Thyroid gland (tissue), 4 donors: ENCODE data around the gene DOCK3. TPM values are rescaled to one million over a fixed set of nuclear protein-coding genes. Genes with fewer than 3 reads are reported as not detected.

Experiments
- DNase-seq, 2 donors: peaks; one replicate each; pipeline ENCODE4 v3.0.0-alpha.2; 2019
- H3K27ac ChIP-seq, 3 donors: fragments of 200-600 bp; sonication (generic); 1 replicate in 2 of 3; 2 replicates in 1 of 3; pipeline ENCODE4 v1.5.1; 2016 to 2019; ENCODE audit warnings: mild to moderate bottlenecking in 1 of 3, moderate library complexity in 1 of 3
- H3K27me3 ChIP-seq: fragments of 200-600 bp; sonication (generic); one replicate; pipeline ENCODE4 v1.5.1; 2019
- H3K36me3 ChIP-seq, 2 donors: fragments of 200-600 bp; sonication (generic); one replicate each; pipeline ENCODE4 v1.5.1; 2016 to 2019
- H3K4me1 ChIP-seq, 2 donors: fragments of 200-600 bp; sonication (generic); one replicate each; pipeline ENCODE4 v1.5.1; 2017 to 2019
- H3K4me3 ChIP-seq, 3 donors: fragments of 200-600 bp; sonication (generic); replicated peaks in 1 of 3; 1 replicate in 2 of 3; 2 replicates in 1 of 3; pipeline ENCODE4 v1.5.1; 2016; ENCODE audit warnings: mild to moderate bottlenecking in 1 of 3
- H3K9me3 ChIP-seq: fragments of 200-600 bp; sonication (generic); one replicate; pipeline ENCODE4 v1.5.1; 2017
- CTCF ChIP-seq, 6 experiments: fragments of 200-600 bp in 3 of 6; fragments of 450-650 bp in 3 of 6; sonication (generic) in 3 of 6; IDR thresholded peaks; one replicate each; pipeline ENCODE4 v1.5.1; 2016 to 2019; ENCODE audit warnings: antibody characterized with exemption in 6 of 6, mild to moderate bottlenecking in 2 of 6, inconsistent platforms in 1 of 6, moderate library complexity in 1 of 6
- POLR2A ChIP-seq, 2 donors: fragments of 450-650 bp; IDR thresholded peaks; one replicate each; pipeline ENCODE4 v1.6.1; 2017; ENCODE audit warnings: antibody characterized with exemption in 2 of 2, mild to moderate bottlenecking in 2 of 2, moderate library complexity in 1 of 2
- WGBS, 2 donors: methylation state at CpG; one replicate each; pipeline ENCODE4 v1.1.5; 2017; 5-methylcytosine and 5-hydroxymethylcytosine counted together
- intact Hi-C: fragments of 100-400 bp; cut with DNase I; formaldehyde crosslinking; loops from one replicate; pipeline ENCODE4 v1.15.1; 2023
- total RNA-seq, 4 donors: library from RNA; depleted of rRNA; stranded (reverse); fragments of >200 nt; gene quantifications; one replicate each; pipeline ENCODE4 v1.2.3, GENCODE V29; 2016

The DOCK3 gene
- total RNA-seq, 4 donors from 2014 or later = 15.7 to 54.2 (median 21.1) TPM

- TF ChIP-seq POLR2A (IDR thresholded peaks at IDR 0.05) (no peak), CTCF (IDR thresholded peaks at IDR 0.05) (no peak)
- H3K36me3 ChIP-seq = no peaks in the 10 kb centered on the region
- no peak overlapping the region for H3K4me3 ChIP-seq
- H3K27ac ChIP-seq = peak overlapping the region; percentile 12 to 51 (median 47)
- H3K4me1 ChIP-seq = peaks cover 16 to 28% of the 10 kb centered on the region in 2 donors
- WGBS, 2 donors = 58 to 81% methylated on average over 2 to 3 of the region's 3 CpGs
- H3K27me3 ChIP-seq = no peaks in the 10 kb centered on the region
- no peaks in the 10 kb centered on the region for H3K9me3 ChIP-seq
- DNase-seq = peak; percentile 63 to 64
- intact Hi-C loops = no loop called here
Observed at GRCh38 chr3:50657816-50658215, 16.9 kb upstream of the DOCK3 start.

DNA sequence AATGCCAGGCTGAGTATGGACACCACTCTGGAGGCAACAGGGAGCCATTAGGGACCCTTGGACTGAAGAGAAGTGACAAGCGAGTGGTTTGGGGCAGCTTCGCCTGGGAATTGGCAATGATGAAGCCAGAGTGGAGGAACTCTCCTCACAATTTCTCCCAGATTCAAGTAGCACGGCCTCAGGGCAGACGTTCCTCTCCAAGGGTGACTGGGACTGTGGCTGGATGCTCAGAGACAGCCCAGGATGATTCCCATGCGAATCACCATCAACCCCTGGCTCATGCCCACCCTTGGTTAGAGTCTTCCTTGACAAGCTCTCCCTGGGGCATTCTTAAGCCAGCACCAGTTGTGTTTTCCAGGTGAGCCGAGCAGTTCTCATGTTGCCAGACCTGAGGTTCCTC lies 16.3 kb upstream of the DOCK3 start:
- Histone ChIP-seq H3K4me3 (no peak overlapping the region), H3K9me3 (no peaks in the 10 kb centered on the region), H3K27ac (peak overlapping the region in 2 of 3 donors; percentile 47 to 51), H3K36me3 (no peaks in the 10 kb centered on the region), H3K4me1 (peaks cover 20 to 33% of the 10 kb centered on the region in 2 donors), H3K27me3 (no peaks in the 10 kb centered on the region)
- 79 to 95% methylated on average over 6 of the region's 6 CpGs for WGBS, 2 donors
- TF ChIP-seq CTCF (IDR thresholded peaks at IDR 0.05) (no peak), POLR2A (IDR thresholded peaks at IDR 0.05) (no peak)
- DNase-seq = no peak
- intact Hi-C loops = no loop called here

DNA sequence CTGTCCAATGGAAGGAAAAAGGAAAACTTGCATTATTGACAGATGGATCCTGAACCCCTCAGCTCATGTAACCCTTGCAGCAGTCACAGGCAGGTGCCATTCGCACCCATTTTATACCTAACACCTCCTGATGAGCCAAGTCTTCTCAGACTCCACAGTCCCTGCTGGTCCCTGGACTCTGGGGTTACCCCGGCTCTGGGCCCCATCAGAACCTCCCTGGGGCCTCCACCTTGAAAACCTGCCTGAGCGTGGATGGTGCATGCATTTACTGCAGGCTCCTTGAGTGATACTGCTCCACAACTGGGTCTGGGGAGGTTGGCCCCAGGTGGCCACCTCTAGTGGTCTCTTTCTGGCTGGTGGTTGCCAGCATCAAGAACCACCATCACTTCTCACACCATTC lies 15.9 kb upstream of the DOCK3 start:
- Histone ChIP-seq H3K4me1 (peaks cover 20 to 33% of the 10 kb centered on the region in 2 donors), H3K27me3 (no peaks in the 10 kb centered on the region), H3K36me3 (no peaks in the 10 kb centered on the region), H3K27ac (no peak overlapping the region), H3K4me3 (no peak overlapping the region), H3K9me3 (no peaks in the 10 kb centered on the region)
- 93% methylated on average over 3 of the region's 3 CpGs for WGBS, 2 donors
- TF ChIP-seq POLR2A (IDR thresholded peaks at IDR 0.05) (no peak), CTCF (IDR thresholded peaks at IDR 0.05) (no peak)
- intact Hi-C loops = no loop called here
- no peak for DNase-seq

- Histone ChIP-seq H3K4me3 (no peak overlapping the region), H3K9me3 (no peaks in the 10 kb centered on the region), H3K4me1 (peaks cover 20 to 33% of the 10 kb centered on the region in 2 donors), H3K27ac (no peak overlapping the region), H3K27me3 (no peaks in the 10 kb centered on the region), H3K36me3 (no peaks in the 10 kb centered on the region)
- no peak for TF ChIP-seq POLR2A (IDR thresholded peaks at IDR 0.05)
- no peak for TF ChIP-seq CTCF (IDR thresholded peaks at IDR 0.05)
- 91 to 96% methylated on average over 9 to 10 of the region's 10 CpGs for WGBS, 2 donors
- intact Hi-C loops = no loop called here
- no peak for DNase-seq
Observed at GRCh38 chr3:50660386-50660785, 14.3 kb upstream of the DOCK3 start.

DNA sequence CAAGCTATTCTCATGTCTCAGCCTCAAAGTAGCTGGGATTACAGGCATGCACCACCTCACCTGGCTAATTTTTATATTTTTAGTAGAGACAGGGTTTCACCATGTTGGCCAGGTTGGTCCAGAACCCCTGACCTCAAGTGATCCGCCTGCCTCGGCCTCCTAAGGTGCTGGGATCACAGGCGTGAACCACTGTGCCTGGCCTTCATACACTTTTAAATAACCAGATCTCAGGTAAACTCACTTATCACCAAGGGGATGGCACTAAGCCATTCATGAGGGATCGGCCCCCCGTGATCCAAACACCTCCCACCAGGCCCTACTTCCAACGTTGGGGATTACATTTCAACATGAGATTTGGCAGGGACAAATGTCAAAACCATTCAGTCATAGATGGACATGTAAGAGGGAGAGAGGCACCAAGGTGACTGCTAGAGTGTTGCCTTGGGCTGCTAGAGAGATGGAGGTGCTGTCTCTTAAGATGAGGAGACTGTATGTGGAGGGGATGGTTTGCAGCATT lies 13.3 kb upstream of the DOCK3 start:
- H3K27me3 ChIP-seq = no peaks in the 10 kb centered on the region
- TF ChIP-seq POLR2A (IDR thresholded peaks at IDR 0.05) = no peak
- TF ChIP-seq CTCF (IDR thresholded peaks at IDR 0.05) = no peak
- H3K9me3 ChIP-seq = no peaks in the 10 kb centered on the region
- no peak for DNase-seq
- no peaks in the 10 kb centered on the region for H3K36me3 ChIP-seq
- peaks cover 20 to 35% of the 10 kb centered on the region in 2 donors for H3K4me1 ChIP-seq
- no peak overlapping the region for H3K4me3 ChIP-seq
- H3K27ac ChIP-seq = peak overlapping the region in 1 of 3 donors; percentile 22
- WGBS, 2 donors = 79 to 84% methylated on average over 6 of the region's 6 CpGs
- intact Hi-C loops = no loop called here
